D721Med (cell line): ENCODE results near the gene STAC.
A peak's percentile ranks its signal among the peaks of the same experiment; 100 is the strongest.

Source experiments
- DNase-seq: peaks from one replicate; pipeline ENCODE4 v3.0.0; 2011; ENCODE audit warnings: low spot score; ENCODE audit not compliant: insufficient read length
- FAIRE-seq: peaks from 2 replicates; lab custom pipeline; 2011; peaks lifted over from hg19 to GRCh38; lab: Jason Lieb, UNC
- TF ChIP-seq, protein P1 (sequence below): IDR thresholded peaks from 2 replicates; pipeline ENCODE4 v1.5.1; 2012; ENCODE audit warnings: mild to moderate bottlenecking, control low read depth; ENCODE audit not compliant: insufficient read depth; ENCODE audit errors: missing control alignments

STAC gene

GRCh38 chr3:36394176-36394575, 13.9 kb downstream of the STAC start:
- FAIRE-seq (no peak), DNase-seq (no peak)
- TF ChIP-seq, protein P1, sequence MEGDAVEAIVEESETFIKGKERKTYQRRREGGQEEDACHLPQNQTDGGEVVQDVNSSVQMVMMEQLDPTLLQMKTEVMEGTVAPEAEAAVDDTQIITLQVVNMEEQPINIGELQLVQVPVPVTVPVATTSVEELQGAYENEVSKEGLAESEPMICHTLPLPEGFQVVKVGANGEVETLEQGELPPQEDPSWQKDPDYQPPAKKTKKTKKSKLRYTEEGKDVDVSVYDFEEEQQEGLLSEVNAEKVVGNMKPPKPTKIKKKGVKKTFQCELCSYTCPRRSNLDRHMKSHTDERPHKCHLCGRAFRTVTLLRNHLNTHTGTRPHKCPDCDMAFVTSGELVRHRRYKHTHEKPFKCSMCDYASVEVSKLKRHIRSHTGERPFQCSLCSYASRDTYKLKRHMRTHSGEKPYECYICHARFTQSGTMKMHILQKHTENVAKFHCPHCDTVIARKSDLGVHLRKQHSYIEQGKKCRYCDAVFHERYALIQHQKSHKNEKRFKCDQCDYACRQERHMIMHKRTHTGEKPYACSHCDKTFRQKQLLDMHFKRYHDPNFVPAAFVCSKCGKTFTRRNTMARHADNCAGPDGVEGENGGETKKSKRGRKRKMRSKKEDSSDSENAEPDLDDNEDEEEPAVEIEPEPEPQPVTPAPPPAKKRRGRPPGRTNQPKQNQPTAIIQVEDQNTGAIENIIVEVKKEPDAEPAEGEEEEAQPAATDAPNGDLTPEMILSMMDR, result no peak

- FAIRE-seq, result peak; percentile 21
- TF ChIP-seq, protein P1, result no peak
- no peak for DNase-seq
Measured at GRCh38 chr3:36397841-36398240, 17.5 kb downstream of the STAC start.

DNA sequence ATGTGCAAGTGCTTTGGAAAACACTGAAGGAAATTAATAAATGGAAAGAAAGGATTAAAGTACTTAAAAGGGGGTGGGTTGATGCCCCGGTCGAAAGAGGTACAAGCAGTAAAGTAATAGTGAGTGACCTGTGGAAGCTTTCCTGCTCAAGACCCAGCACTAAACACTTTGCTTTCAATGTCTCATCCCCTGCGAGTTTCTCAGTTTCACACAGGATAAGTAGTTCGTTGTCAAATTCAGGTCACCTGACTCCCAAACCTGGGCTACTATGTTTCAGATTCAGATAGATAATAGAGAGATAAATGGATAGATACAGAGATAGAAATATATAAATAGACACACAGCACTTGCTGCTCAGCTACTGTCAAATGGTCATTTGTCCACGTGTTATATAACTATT, 19.6 kb downstream of the STAC start:
- FAIRE-seq (no peak), DNase-seq (no peak)
- TF ChIP-seq, protein P1, result no peak

DNA sequence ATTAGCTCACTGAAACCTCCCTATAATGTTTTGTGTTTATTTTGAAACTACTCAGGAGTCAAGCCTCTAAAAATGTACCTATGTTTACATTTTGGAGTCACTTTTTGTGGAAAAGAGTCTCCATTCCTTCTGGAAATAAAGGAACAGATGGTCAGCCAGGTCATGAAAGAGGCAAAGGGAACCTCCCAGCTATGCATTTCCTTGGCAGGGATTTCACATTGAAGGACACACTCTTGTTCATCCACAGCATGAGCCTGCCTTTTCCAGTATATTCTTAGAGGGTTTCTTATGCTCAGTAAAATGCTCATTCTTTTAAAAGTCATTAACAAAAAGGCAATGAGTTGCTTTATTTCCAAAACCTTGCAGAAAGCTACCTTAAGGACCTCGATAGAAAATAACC, 20.8 kb downstream of the STAC start:
- TF ChIP-seq, protein P1, result no peak
- no peak for FAIRE-seq
- DNase-seq, result no peak

DNA sequence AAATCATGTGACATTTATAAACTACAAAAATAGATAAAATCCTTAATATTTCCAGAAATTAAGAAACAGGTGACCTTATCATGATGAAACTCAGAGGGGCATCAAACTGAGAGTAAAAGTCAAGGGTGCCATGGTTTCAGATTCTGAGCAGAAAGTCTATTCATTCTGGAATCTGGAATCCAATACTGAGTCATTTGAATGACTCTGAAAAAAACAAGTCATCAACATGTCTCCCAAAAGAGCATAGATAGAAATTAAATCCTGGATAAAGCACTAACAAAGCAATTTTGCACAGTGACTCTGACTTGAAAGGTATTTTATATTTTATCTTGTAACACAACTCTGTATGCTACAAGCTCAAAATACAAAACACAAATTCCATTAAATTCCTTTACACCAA, 23.4 kb downstream of the STAC start:
- no peak for DNase-seq
- TF ChIP-seq, protein P1, result no peak
- no peak for FAIRE-seq

- DNase-seq (no peak), FAIRE-seq (no peak)
- TF ChIP-seq, protein P1, result no peak
Measured at GRCh38 chr3:36405190-36405589, 24.9 kb downstream of the STAC start.

- no peak for FAIRE-seq
- no peak for DNase-seq
- TF ChIP-seq, protein P1, result no peak
Measured at GRCh38 chr3:36408146-36408545, 27.8 kb downstream of the STAC start.
